Breast epithelium (tissue), 3 donors: Measurements from ENCODE around the gene ZFR2.

ENCODE experiments used
- POLR2A ChIP-seq: fragments of 450-650 bp; IDR thresholded peaks from one replicate; pipeline ENCODE4 v1.6.1; 2016; ENCODE audit warnings: antibody characterized with exemption, mild to moderate bottlenecking, moderate library complexity
- POLR2AphosphoS5 ChIP-seq, 3 donors: sonication (generic); formaldehyde crosslinking; IDR thresholded peaks; one replicate each; pipeline ENCODE4 v1.6.1; 2017; ENCODE audit warnings: antibody characterized with exemption in 3 of 3
- TF ChIP-seq, protein P1 (sequence below), 3 donors: fragments of 450-650 bp; IDR thresholded peaks; one replicate each; pipeline ENCODE4 v1.5.1; 2016 to 2017; ENCODE audit warnings: antibody characterized with exemption in 3 of 3, mild to moderate bottlenecking in 3 of 3, moderate library complexity in 3 of 3

- no peak for TF ChIP-seq POLR2A
- no peak for TF ChIP-seq POLR2AphosphoS5 (IDR thresholded peaks at IDR 0.05)
- TF ChIP-seq, protein P1, sequence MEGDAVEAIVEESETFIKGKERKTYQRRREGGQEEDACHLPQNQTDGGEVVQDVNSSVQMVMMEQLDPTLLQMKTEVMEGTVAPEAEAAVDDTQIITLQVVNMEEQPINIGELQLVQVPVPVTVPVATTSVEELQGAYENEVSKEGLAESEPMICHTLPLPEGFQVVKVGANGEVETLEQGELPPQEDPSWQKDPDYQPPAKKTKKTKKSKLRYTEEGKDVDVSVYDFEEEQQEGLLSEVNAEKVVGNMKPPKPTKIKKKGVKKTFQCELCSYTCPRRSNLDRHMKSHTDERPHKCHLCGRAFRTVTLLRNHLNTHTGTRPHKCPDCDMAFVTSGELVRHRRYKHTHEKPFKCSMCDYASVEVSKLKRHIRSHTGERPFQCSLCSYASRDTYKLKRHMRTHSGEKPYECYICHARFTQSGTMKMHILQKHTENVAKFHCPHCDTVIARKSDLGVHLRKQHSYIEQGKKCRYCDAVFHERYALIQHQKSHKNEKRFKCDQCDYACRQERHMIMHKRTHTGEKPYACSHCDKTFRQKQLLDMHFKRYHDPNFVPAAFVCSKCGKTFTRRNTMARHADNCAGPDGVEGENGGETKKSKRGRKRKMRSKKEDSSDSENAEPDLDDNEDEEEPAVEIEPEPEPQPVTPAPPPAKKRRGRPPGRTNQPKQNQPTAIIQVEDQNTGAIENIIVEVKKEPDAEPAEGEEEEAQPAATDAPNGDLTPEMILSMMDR (IDR thresholded peaks at IDR 0.05) = no peak
Measured at GRCh38 chr19:3879656-3880055, 10.8 kb upstream of the ZFR2 start.
